Measurements from ENCODE around the gene IL31.
A peak's percentile ranks its signal among the peaks of the same experiment; 100 is the strongest.
"Not testable (repeated sequence)": the region's sequence is repeated elsewhere in the genome, so short reads cannot be mapped to it uniquely, and the experiment has no call there.

IL31 gene

DNA sequence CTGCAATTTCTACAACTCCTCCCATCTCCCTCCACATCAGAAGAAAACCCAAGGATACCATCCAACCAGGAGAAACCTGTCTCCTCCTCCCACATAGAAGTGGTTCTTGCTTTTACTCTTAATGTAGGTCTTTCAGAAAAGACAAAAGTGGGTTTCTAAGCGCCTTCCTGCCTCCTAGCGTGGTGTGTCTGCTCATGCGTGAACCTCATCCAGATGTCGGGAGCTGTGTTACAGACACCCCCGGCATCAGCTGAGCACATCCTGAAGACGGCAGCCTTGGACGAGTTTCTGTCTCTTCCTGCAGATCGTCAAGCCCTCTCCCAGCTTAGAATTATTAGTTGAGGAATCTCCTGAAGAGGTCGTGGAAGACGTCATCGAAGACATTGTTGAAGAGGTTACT, 18.4 kb upstream of the IL31 start:
- no peak for DNase-seq (ENCODE audit: low spot score)

DNA sequence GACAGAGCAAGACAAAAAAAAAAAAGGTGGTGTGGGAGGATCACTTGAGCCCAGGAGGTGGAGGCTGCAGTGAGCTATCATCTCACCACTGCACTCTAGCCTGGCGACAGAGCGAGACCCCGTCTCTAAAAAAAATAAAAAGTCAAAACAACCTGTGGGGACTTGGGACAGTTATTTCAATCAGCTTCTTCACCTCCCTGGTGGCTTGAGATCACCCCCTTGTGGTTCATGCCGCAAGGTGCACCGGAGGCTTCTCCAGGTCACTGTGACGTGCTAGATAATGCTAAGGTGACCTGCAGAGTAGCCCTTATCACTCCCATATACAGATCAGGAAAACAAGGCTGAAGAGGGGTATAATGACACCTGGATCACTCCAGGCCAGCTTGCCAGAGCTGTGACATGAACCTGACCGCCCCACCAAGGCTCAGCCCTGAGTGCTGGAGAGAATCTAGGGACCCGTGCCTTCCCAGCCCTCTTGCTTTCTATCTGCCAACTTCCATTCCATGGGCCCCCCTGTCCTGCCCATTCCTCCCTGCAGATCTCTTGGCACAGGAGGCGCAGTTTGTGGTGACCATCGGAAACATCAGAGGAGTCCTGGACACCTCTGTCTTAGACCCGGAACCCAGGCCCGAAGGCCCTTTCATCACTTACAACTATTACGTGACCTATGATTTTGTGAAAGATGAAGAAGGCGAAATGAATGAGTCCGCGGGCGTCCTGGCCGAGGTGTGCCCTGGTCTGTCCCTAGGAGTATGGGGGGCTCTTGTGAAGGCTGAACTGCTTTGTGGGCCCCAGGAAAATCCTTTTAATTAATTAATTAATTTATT, 17.0 kb upstream of the IL31 start:
- DNase-seq (ENCODE audit: low spot score) = peak; percentile 35

DNA sequence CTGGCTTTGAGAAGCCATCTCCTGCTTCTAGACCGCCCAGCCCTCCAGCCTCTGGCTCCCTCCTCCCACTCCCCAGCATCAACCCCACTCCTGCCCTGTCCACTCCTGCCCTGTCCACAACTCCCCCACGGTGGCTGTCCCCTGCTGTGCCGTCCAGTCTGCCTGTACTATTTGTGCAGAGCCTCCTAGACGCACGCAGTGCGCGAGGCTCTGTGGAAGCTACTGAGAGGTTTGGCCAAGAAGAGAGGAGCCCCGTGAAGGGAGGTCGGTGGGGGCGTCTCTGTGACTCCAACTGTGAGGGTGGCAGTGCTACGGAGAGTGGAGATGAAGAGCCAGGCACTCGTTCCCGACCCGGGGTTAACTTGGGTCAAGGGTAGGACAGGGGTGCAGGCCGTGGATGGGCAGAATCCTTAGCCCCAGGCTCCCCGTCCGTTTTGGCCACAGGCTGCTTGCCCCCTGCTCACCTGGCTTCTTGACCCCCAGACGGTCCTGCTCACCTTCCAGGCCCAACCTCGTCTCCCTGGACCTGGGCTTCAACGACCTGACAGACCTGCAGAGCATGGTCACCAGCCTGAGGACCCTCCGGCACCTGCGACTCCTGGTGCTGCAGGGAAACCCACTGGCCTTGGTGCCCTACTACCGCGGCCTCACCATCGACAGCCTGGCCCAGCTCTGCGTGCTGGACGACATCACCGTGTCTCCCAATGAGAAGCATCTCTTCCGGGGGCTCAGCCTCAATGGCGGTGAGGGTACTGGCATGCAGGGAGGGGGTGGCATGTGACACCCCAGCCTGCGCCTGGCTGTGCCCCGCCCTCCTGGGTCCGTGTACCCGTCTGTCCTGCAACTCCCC, 15.8 kb upstream of the IL31 start:
- no peak for DNase-seq (ENCODE audit: low spot score)

DNA sequence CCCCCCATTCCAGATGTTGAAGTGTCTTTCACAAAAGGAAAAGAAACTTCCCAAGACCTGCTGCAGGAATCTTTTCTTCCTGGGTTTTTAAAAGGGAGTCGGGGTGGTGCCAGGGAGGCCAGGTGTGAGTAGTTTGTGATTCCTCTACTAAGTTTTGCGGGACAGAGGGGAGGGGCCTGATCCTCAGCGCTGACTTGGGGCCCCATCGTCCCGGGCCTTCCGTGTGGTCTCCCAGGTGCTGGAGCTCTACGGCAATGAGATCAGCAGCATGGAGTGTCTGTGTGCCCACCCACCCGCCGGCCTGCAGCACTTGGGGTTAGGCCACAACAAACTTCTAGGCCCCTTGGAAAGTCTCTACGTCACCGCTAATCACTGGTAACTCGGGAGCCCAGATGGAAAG, 13.4 kb upstream of the IL31 start:
- DNase-seq (ENCODE audit: low spot score) = no peak

DNA sequence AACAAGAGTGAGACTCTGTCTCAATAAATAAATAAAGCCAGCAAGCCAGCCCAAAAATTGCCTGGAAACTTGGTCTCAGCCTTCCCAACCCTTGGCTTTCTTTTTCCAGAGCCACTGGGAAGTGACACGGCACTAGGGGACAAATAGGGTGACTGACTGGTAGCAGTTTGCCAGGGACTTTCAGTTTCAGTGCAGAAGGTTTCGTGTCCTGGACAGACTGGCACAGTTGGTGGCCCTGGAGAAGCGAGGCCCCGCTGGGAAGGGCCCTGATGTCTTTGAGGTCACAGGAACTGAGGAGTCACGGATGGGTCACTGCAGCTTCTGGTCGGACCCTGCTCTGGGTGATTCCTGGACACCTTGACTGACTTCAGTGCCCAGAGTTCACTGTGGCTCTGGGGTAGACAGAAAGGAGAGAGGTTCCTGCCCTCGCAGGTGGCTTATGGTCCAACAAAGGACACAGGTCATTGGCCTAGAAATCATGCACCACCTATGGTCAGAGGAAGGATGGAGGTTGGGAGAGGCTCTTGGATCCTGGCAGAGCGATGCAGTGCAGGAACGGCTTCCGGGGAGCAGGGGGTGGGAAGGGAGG, 11.6 kb upstream of the IL31 start:
- DNase-seq (ENCODE audit: low spot score) = no peak

DNA sequence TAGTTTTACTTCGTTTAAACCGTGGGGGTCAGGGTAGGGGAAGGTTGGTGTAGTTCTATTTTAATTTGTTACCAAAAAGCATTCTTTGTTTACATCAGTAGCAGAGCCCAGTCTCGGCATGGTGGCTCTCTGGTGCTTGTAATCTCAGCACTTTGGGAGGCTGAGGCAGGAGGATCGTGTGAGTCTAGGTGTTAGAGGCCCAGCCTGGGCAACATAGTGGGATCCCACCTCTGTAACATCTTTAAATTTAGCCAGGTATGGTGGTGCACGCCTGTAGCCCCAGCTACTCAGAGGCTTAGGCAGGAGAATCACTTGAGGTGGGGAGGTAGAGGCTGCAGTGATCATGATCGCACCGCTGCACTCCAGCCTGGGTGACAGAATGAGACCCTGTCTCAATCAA, 11.1 kb upstream of the IL31 start:
- no peak for DNase-seq (ENCODE audit: low spot score)

DNA sequence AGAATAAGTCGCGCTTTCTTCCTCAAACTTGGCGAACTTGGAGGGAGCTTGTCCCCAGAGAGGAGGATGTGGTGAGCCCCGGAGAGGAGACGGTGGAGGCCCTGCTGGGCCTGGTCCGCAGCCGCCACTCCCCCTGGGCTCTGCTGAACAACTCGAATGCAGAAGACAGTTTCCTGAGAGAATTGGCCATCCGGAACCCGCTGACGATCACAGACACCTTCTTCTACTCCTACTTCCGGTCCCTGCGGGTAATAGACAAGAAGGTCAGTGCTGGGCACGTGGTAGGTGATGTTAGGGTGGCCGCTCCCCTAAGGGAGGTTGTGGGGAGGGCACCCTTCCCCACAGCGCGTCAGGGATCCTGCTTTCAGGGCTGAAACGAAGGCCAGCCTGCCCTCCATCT, 10.5 kb upstream of the IL31 start:
- DNase-seq (ENCODE audit: low spot score) = no peak

DNA sequence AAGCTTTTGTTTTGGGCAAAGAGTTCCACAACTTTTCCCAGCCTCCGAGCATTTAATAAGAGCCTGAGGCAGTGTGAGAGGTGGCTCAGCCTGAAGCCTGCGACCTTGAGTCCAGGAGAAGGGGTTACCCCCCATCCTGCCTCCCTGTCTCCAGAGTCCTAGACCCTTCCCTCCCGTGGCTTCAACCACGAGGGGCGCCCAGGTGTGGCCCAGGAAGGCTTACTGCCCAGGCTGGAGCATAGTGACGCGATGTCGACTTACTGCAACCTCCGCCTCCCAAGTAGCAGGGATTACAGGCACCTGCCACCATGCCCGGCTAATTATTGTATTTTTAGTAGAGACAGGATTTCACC, 9.5 kb upstream of the IL31 start:
- no peak for DNase-seq (ENCODE audit: low spot score)

DNA sequence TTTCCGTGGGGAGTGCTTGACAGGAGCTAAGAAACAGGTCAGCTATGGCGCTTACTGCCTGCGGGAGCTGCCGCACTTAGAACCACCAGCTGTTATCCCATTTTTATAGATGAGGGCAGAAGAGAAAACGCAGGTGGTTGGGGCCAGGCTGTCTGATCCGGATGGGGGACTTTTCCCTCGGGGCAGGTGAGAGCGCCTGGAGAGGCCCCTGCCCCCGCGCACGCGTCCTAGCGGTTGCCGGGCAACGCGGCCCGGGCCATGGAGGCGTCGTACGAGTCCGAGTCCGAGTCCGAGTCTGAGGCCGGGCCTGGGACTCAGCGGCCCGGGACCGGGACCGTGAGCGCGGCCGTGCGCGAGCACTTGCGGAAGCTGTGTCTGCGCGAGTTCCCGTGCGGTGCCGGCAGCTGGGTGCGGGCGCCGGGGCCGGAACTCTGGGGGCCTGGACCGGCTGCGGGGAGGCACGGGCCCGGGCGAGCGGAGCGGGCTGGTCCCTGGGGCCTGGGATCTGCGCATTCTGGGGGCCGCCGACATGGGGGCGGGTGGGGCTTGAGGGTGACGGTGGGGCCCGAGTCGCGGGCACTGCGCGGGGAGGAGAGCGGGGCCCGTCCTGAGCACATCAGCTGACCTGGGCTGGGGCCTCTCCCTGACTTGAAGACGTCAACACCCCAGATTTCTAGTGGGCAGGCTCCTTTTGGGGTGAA, 9.0 kb upstream of the IL31 start, which contains the start of gene LRRC43:
TSS of gene LRRC43 (plus strand) at position 237 of the 701 bp plus-strand sequence. CDS start at position 259, 22 bp downstream.
- DNase-seq (ENCODE audit: low spot score) = no peak

DNA sequence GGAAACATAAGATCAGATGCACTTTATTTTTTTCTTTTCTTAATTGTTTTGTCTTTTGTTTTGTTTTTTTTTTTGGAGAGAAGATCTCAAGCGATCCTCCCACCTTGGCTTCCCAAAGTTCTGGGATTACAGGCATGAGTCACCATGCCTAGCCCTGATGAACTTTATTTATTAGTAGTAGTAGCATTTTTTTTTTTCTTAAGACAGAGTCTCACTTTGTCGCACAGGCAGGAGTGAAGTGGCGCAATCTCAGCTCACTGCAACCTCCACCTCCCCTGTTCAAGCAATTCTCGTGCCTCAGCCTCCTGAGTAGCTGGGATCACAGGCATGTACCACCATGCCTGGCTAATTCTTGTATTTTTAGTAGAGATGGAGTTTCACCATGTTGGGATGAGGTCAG, 2.5 kb upstream of the IL31 start:
- DNase-seq (ENCODE audit: low spot score) = not testable (repeated sequence)

DNA sequence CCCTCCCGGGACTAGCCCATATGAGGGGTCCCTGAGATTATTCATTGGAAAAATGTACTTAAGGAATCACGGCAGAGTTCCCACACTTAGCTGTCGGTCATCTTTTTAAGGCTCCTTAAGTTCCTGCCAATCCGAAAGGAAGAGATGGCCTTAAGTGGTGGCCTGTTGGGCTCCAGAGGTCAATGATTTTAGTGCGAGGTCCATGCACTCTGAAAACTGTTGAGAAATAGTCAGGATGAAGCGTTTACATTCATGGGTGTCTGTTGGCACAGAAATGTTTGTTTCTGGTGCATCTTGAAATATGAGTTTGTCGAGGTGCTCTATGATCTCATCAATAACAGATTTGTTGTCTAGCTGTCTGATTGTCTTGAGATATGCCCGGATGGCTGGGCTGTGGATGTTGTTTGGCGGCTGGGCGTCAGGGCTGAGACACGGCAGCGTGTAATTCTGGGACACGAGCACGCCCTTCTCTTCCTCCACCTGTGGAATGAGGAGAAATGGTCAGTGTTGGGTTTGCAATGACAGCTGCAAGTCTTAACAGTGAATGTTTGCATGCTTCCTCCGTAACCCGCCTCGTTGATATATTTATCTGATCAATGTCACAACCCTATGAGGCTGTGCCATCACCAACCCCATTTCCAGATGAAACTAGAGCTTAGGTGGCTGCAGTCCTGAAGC, 1.6 kb downstream of the IL31 start:
- no peak for DNase-seq (ENCODE audit: low spot score)

DNA sequence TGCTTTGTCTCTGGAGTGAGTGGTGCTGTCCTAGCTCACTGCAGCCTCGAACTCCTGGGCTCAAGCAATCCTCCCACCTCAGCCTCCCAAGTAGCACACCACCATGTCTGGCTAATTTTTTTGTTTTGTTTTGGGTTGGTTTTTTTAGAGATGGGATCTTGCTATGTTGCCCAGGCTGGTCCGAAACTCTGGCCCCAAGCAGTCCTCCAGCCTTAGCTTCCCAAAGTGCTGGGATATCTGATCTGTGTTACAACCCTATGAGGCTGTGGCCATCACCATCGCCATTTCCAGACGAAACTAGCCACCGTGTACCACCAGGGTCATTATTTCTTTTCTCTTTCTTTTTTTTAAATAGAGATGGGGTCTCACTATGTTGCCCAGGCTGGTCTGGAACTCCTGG, 2.6 kb downstream of the IL31 start:
- no peak for DNase-seq (ENCODE audit: low spot score)

DNA sequence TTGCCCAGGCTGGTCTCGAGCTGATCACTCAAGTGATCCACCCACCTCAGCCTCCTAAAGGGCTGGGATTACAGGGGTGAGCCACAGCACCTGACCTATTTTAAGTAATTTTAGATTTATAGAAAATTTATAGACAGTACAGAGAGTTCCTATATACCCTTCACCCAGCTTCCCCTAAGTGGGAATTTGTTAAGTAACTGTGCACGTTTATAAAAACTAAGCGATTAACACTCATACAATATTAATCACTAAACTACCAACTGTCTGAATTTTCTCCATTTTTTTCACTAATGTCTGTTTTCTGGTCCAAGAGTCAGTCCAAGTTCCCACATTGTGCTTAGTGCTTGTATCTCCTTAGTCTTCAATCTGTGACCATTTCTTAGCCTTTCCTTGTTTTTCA, 5.5 kb downstream of the IL31 start:
- DNase-seq (ENCODE audit: low spot score) = no peak

DNA sequence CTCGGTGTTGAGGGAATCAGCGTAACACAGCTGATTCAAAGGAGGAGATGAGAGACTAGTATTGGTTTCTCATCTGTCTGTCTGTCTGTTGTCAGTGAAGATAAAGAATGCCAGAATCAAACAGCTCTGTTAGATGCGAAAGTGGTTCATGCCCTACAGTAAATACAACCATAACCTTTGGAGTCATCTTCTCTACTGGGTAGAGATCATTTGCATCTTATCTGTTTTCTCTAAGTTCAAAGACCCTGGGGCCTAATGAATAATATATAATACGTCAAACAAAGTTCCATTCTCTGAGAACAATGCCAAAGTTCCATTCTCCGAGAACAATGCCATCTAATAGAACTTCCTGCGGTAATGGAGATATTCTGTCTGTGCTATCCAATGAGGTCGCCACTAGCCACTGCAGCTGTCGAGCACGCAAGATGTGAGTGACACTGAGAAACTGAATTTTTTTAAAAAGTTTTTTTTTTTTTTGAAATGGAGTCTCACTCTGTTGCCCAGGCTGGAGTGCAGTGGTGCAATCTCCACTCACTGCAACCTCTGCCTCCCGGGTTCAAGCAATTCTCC, 6.6 kb downstream of the IL31 start:
- no peak for DNase-seq (ENCODE audit: low spot score)

DNA sequence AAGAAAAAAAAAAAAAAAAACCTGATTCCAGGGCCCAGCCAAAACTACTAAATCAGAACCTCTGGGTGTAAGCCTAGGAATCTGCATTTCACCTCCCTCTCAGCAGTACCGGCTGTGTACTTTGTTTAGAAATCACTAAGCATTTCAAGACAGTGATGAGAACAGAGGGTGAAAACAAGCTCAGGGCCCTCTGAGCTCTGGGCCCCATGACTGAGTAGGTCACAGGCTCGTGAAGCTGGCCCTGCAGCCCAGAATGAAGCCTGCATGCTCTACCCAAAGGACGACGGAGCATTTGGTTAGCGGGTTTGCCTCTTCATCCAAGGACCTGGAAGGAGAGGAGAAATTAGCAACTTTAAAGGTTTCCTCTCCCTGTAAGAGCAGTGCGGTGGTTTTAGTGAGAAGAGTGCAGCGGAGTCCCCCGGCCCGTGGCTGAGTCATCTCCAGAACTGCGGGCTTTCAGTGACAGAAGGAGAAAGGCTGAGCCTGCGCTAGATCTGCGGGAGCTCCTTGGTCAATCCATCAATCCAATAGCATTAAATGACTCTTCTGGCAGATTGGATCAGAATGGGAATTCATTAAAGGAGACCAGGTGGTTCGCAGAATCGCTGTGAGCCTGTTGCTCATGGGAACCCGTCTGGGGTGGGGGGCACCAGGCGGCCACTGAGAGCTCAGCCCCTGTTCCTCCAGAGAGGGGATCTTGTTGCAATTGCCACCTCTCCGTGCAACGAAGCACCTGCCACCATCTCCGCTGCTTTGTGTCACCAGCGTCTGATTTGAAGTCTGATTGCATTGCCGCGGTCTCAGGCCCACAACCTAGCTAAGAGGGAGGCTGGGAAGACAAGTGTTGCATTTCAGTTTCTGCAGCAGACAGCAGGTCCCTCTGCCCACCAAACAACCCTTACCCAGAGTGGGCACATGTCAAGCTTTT, 7.3 kb downstream of the IL31 start:
- DNase-seq (ENCODE audit: low spot score) = no peak

DNA sequence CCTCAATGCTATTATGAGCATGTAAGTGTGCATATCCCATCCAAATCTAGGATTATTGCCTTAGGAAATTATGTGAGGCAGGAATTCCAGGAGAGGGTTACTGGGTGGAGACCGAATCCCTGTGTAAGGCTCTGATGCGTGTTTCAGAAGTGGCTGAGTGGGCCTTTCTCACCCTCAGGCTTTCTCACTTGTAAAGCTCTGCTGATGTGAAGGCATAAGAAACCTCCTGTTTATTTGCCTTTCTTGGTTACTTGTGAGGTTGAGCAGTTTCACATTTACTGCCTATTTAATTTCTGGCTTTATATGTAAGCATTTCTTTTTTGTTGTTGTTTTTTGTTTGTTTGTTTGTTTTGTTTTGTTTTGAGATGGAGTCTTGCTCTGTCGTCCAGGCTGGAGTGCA, 11.0 kb downstream of the IL31 start:
- no peak for DNase-seq (ENCODE audit: low spot score)

DNA sequence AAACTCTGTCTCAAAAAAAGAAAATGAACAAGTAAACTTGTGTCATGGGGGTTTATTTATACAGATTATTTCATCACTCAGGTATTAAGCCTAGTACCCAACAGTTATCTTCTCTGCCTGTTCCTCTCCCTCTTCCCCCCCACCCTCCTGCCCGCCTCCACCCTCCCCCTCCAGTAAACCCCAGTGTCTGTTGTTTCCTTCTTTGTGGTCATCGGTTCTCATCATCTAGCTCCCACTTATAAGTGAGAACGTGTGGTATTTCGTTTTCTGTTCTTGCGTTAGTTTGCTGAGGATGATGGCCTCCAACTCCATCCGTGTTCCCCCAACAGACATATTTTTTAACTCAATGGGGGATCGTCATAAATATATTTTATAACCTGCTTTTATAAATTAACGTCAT, 12.3 kb downstream of the IL31 start:
- DNase-seq (ENCODE audit: low spot score) = no peak

DNA sequence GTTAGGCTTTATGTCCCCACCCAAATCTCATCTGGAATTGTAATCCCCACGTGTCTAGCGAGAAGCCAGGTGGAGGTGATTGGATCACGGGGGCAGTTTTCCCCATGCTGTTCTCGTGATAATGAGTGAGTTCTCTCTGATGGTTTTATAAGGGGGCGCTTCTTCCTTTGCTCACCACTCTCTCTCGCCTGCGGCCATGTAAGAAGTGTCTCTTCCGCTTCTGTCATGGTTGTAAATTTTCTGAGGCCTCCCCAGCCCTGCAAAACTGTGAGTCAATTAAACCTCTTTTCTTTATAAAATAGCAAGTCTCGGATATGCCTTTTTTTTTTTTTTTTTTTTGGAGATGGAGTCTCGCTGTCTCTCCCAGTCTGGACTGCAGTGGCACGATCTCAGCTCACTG, 13.3 kb downstream of the IL31 start:
- DNase-seq (ENCODE audit: low spot score) = no peak

DNA sequence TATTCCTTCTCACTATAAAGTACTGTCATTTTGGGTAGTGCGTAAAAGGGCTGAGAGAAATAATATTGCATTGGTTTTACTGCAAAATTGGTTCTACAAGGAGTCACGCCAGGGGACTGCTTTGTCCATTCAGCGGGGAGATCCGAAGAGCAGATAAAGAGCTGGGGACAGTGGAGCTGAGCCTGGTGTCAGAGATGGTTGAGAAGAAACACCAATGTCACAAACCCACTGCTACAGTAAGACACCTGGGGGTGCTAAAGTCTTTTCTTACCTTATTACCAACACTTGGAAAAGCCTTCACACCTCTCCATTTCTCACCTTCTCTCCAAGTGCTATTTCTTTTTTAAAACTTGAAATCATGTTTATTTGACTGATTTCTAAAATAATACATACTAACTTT, 14.1 kb downstream of the IL31 start:
- no peak for DNase-seq (ENCODE audit: low spot score)

DNA sequence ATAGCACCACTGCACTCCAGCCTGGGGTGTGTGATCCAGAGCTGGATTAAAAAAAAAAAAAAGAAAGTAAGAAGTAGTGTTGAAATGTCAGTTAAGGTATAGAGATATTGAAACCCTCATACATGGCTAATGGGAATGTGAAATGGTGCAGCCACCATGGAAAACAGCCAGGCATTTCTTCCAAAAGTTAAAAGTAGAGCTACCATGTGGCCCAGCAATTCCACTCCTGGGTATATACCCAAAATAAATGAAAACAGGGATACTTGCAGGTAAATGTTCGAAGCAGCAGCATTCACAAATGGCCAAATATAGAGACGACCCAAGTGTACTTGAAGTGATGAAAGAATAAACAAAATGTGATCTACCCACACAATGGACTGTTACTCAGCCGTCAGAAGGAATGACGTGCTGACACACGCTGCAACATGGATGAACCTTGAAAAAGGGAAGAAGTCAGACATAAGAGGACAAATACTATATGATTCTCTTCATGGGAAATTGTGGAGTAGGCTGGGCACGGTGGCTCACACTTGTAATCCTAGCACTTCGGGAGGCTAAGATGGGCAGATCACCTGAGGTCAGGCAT, 15.2 kb downstream of the IL31 start:
- DNase-seq (ENCODE audit: low spot score) = no peak

Data from Ammon's horn (tissue), 1 donor.